Stimulated activated CD4-positive, alpha-beta T cell treated with anti-CD3 and anti-CD28 coated beads, Interleukin-12 subunit alpha, Interleukin-12 subunit beta, amount 100 ng/mL, for 24 hours (primary cell): Measurements from ENCODE around the gene PHGDH.
"Not testable (repeated sequence)": the region's sequence is repeated elsewhere in the genome, so short reads cannot be mapped to it uniquely, and the experiment has no call there.

Source experiments
- DNase-seq, 2 experiments: peaks; one replicate each; pipeline ENCODE4 v3.0.0-alpha.2; 2020; ENCODE audit warnings: low read depth in 2 of 2

PHGDH gene

GRCh38 chr1:119762953-119763352 lies 51.2 kb downstream of the PHGDH start:
- no peak for DNase-seq

- no peak for DNase-seq
Observed at GRCh38 chr1:119764220-119764619, 52.5 kb downstream of the PHGDH start.

- DNase-seq = no peak
Observed at GRCh38 chr1:119766374-119766794, 54.6 kb downstream of the PHGDH start.

GRCh38 chr1:119767486-119767885 lies 55.8 kb downstream of the PHGDH start:
- no peak for DNase-seq

- no peak for DNase-seq
Observed at GRCh38 chr1:119768778-119769177, 57.0 kb downstream of the PHGDH start, which contains the start of gene HMGCS2. TSS of gene HMGCS2 (minus strand) at chr1:119768905. CDS start at chr1:119768844, 61 bp downstream.

- DNase-seq = no peak
Observed at GRCh38 chr1:119771016-119771415, 59.3 kb downstream of the PHGDH start.

GRCh38 chr1:119771770-119772169 lies 60.0 kb downstream of the PHGDH start:
- no peak for DNase-seq

- no peak for DNase-seq
Observed at GRCh38 chr1:119772298-119772697, 60.6 kb downstream of the PHGDH start.

GRCh38 chr1:119773711-119774241 lies 62.0 kb downstream of the PHGDH start:
- no peak for DNase-seq

- no peak for DNase-seq
Observed at GRCh38 chr1:119774746-119775490, 63.2 kb downstream of the PHGDH start.

GRCh38 chr1:119778359-119778758 lies 66.6 kb downstream of the PHGDH start:
- DNase-seq = no peak

- DNase-seq = no peak
Observed at GRCh38 chr1:119778886-119779560, 67.3 kb downstream of the PHGDH start.

- no peak for DNase-seq
Observed at GRCh38 chr1:119779869-119780356, 68.2 kb downstream of the PHGDH start.

- DNase-seq = no peak
Observed at GRCh38 chr1:119781434-119782210, 69.9 kb downstream of the PHGDH start.

GRCh38 chr1:119782631-119783325 lies 71.0 kb downstream of the PHGDH start:
- DNase-seq = no peak

- no peak for DNase-seq
Observed at GRCh38 chr1:119783354-119784185, 71.8 kb downstream of the PHGDH start.

- DNase-seq = no peak
Observed at GRCh38 chr1:119784191-119784781, 72.6 kb downstream of the PHGDH start.

- not testable (repeated sequence) for DNase-seq
Observed at GRCh38 chr1:119786046-119786445, 74.3 kb downstream of the PHGDH start.

- not testable (repeated sequence) for DNase-seq
Observed at GRCh38 chr1:119786473-119787050, 74.8 kb downstream of the PHGDH start.

- no peak for DNase-seq
Observed at GRCh38 chr1:119787776-119788175, 76.0 kb downstream of the PHGDH start.
